Fibroblast of mammary gland (primary cell): ENCODE results near the gene KRT26.

Experiments used
- DNase-seq: peaks from one replicate; pipeline ENCODE4 v3.0.0-alpha.2; 2010; ENCODE audit warnings: low read depth
- H3K4me3 ChIP-seq: 2 replicates; pipeline ENCODE4 v1.5.1; 2011; ENCODE audit warnings: low read depth, mild to moderate bottlenecking, low read length, moderate library complexity; ENCODE audit not compliant: control insufficient read depth
- TF ChIP-seq, protein P1 (sequence below): conservative IDR thresholded peaks from 2 replicates; pipeline ENCODE4 v1.5.1; 2011; ENCODE audit warnings: low read depth, low read length, inconsistent platforms; ENCODE audit not compliant: control insufficient read depth, insufficient read depth

Gene KRT26, protein sequence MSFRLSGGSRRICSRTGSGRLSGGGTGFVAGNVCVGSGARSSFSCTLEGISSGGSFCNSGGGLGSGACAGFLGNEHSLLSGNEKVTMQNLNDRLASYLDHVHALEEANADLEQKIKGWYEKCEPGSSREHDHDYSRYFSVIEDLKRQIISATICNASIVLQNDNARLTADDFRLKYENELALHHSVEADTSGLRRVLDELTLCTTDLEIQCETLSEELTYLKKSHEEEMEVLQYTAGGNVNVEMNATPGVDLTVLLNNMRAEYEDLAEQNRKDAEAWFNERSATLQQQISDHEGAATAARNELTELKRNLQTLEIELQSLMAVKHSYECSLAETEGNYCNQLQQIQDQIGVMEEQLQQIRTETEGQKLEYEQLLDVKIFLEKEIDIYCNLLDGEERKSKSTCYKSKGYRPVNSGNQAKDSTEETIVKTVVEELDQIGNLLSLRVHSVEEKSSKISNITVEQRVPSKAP

DNA sequence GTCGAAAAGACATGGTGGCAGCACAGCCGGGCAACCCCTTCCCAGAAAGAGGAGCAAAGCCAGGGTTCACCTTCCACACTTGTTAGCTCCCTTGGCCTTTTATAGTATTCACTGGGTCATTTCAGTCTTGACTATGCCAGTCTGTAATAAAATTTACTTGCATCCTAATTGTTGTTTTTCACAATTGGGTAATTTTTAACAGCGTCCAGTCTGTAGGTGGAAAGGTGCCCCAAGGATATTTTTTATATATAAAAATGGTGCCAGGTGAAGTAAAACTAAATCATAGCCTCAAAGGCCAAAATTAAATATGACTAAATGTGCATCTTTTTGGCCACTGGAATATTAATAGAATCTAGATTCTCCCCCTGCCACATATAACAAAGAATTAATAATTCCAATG is at the start of gene KRT26:
Gene KRT26 (minus strand): TSS at position 101 of the 400 bp plus-strand sequence. CDS start 88 bp downstream, at position 13.
- TF ChIP-seq, protein P1, sequence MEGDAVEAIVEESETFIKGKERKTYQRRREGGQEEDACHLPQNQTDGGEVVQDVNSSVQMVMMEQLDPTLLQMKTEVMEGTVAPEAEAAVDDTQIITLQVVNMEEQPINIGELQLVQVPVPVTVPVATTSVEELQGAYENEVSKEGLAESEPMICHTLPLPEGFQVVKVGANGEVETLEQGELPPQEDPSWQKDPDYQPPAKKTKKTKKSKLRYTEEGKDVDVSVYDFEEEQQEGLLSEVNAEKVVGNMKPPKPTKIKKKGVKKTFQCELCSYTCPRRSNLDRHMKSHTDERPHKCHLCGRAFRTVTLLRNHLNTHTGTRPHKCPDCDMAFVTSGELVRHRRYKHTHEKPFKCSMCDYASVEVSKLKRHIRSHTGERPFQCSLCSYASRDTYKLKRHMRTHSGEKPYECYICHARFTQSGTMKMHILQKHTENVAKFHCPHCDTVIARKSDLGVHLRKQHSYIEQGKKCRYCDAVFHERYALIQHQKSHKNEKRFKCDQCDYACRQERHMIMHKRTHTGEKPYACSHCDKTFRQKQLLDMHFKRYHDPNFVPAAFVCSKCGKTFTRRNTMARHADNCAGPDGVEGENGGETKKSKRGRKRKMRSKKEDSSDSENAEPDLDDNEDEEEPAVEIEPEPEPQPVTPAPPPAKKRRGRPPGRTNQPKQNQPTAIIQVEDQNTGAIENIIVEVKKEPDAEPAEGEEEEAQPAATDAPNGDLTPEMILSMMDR, result no peak
- H3K4me3 ChIP-seq, result no peak within 1 kb of the TSS
- DNase-seq, result no peak

DNA sequence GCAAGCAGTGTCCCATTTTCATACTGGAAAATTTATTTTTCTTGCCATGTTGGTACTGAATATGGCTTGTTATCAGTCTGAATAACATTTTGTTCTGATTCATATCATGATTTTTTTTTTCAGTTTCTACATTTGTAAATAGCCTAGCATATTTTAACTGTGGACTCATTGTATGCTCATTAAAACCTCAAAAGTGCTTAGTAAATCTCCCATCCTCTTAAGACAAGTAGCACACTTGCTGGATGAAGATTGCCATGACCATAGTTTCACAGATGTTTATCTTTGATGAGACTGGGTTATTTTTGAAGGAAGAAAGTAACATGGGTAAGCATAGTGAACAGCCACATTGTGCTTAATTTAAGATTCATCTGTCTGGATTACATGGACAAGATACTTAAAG is 49.5 kb upstream of the KRT26 start:
- TF ChIP-seq, protein P1, result no peak
- no peak for DNase-seq
- H3K4me3 ChIP-seq, result no peak overlapping the region

DNA sequence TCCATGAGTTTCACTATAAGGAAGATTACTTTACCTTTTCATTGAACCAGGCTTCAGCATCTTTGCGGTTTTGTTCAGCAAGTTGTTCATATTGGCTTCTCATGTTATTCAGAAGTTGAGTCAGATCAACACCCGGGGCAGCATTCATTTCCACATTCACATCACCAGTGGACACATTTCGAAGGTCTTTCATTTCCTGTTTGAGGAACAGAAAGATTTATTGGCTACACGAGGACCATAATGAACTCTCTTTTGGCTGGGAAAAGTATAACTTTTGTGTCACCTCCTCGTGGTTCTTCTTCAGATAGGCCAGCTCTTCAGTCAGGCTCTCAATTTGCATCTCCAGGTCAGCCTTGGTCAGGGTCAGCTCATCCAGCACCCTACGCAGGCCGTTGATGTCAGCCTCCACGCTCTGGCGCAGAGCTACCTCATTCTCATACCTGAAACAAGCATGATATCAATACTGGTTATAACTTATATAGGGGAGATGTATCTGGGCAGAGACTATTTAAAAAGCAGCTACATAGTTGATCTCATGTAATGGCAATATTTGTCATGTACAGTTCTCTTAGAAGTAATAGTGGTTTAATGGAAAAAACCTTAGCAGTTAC is 48.3 kb upstream of the KRT26 start:
- DNase-seq, result no peak
- TF ChIP-seq, protein P1, result no peak
- no peak overlapping the region for H3K4me3 ChIP-seq

DNA sequence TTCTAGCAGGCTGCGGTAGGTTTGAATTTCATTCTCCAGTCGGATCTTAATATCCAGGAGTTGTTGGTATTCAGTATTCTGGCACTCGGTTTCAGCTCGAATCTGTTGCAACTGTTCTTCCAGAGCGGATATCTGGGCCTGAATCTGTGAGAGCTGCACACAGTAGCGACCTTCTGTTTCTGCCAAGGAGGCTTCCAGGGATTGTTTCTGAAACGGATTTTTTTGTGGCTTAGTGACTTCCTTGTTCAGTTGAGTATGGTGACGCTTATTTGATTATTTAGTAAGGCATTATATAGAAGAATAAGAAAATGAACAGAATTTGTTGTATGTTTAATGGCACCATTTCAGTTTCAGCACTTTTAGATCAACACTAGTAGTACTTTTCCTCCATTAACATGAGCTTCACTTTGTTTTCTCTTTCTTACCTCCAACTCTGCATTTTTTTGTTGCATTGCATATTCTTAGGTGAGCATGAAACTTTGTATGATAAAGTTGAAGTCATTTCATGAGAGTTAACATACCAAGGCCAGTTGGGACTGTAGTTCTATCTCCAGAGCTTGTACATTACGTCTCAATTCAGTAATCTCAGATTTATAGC is 47.6 kb upstream of the KRT26 start:
- TF ChIP-seq, protein P1, result no peak
- H3K4me3 ChIP-seq, result peak overlapping the region; percentile 74
- peak; percentile 42 for DNase-seq

DNA sequence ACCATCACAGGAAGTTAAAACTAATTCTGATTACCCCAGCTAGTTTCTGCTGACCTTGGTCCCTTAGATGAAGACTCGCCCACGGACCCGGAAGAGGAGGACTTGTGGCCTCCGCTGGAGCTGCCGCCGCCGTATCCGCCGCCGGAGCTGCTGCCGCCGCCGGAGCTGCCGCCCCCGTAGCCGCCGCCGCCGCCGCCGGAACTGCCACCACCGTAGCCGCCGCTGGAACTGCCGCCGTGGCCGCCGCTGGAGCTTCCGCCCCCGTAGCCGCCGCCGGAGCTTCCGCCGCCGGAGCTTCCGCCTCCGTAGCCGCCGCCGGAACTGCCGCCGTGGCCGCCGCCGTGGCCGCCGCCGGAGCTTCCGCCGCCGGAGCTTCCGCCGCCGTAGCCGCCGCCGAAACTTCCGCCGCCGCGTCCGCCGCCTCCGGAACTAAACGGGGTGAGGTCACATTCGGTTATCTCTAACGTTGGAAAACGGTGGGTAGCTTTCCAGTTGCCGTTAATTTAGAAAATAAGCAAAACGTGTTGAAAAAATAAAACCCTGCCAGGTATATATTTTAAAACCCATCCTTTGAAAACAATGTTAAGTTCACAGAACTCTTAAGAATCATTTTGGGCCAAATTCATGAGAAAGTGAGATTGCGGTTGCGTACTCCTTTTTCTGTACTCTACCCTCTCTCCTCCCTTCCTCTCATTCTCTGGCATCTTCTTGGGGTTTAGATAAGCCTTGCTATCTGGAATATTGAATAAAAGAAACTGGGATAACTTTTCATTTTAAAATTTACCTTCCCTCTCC is 46.9 kb upstream of the KRT26 start:
- DNase-seq, result peak; percentile 67
- TF ChIP-seq, protein P1, result no peak
- H3K4me3 ChIP-seq, result peak overlapping the region; percentile 86

DNA sequence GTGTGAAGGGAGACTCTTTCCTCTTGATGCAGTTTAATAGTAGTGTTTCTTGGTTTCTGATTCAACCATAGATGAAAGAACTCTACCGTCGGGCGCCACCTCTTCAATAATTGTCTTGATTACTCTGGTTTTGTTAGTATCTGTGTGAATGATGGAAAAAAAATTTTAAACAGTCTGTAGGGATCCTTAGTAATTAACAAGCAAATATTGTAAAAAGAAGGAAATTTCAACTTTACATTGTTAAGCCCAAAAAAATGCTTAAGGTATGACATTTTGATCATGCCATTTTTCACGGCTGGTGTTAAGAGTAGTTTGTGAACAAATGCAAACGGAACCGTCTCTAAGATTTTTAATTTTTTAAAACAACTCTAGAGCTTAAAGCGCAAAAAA is 46.3 kb upstream of the KRT26 start:
- TF ChIP-seq, protein P1, result no peak
- DNase-seq, result no peak
- peak overlapping the region; percentile 86 for H3K4me3 ChIP-seq
